ENCODE measurements around the gene DPP9.

DNA sequence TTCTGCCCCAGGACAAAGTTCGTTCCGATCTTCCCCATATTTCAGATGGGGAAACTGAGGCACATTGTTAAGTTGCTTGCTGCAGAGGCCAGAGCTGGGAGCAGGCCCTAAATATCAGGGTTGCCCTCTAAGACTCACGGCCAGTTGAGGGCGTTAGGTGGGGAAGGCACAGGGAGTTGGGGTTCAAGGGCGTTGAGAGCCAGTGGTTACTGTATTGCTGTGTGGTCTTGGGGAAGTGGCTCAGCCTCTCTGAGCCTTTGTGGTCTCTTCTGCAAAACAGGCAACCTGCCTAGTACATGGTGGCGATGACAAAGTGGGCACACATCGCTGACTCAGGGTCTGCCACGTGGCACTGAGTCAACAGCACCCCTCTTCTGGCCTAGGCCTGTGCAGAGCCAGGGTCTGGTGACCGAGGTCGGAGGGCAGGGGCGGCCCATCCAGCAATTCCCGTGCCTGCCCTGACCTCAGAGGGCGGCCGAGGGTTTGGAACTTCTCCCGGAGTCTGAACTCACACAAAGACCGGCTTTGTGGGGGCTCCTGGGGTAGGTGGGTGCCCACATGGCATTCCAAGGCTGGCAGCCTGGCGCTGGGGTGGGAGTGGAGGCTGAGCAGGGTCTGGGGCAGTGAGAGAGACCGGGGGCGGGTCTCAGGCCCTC, 74.1 kb downstream of the DPP9 start:
- no peak for TF ChIP-seq SUZ12 (IDR thresholded peaks at IDR 0.05)
- TF ChIP-seq L3MBTL2 (conservative IDR thresholded peaks at IDR 0.05), result no peak

Data from HEK293T (cell line).